Esophagus muscularis mucosa (tissue), 4 donors: ENCODE measurements around the gene GGCX. TPM values are rescaled to one million over a fixed set of nuclear protein-coding genes. Genes with fewer than 3 reads are reported as not detected.

Experiments used
- DNase-seq: peaks from one replicate; pipeline ENCODE4 v3.0.0-alpha.2; 2017; ENCODE audit errors: extremely low spot score
- H3K27ac ChIP-seq, 4 donors: fragments of 200-600 bp; sonication (generic); replicated peaks in 1 of 4; 1 replicate in 3 of 4; 2 replicates in 1 of 4; pipeline ENCODE4 v1.5.1; 2016 to 2019; ENCODE audit warnings: mild to moderate bottlenecking in 1 of 4
- H3K27me3 ChIP-seq, 4 donors: fragments of 200-600 bp; sonication (generic); one replicate each; pipeline versions ENCODE4 v1.5.1 to v1.6.0; 2016 to 2019
- H3K36me3 ChIP-seq, 4 donors: fragments of 200-600 bp; sonication (generic); one replicate each; pipeline ENCODE4 v1.5.1; 2016 to 2019
- H3K4me1 ChIP-seq, 4 donors: fragments of 200-600 bp; sonication (generic); one replicate each; pipeline ENCODE4 v1.5.1; 2016 to 2019
- H3K4me3 ChIP-seq, 4 donors: fragments of 200-600 bp; sonication (generic); 1 replicate in 2 of 4; 2 replicates in 2 of 4; pipeline ENCODE4 v1.5.1; 2016 to 2019; ENCODE audit warnings: mild to moderate bottlenecking in 4 of 4, moderate library complexity in 1 of 4
- H3K9me3 ChIP-seq, 4 donors: fragments of 200-600 bp; sonication (generic); 1 replicate in 3 of 4; 2 replicates in 1 of 4; pipeline ENCODE4 v1.5.1; 2016 to 2019
- EP300 ChIP-seq: sonication (generic); formaldehyde crosslinking; IDR thresholded peaks from one replicate; pipeline ENCODE4 v1.6.1; 2017; ENCODE audit warnings: antibody characterized with exemption
- POLR2A ChIP-seq: fragments of 450-650 bp; IDR thresholded peaks from one replicate; pipeline ENCODE4 v1.6.1; 2017; ENCODE audit warnings: antibody characterized with exemption, moderate library complexity, mild to moderate bottlenecking, low read depth
- POLR2AphosphoS5 ChIP-seq, 2 donors: sonication (generic); formaldehyde crosslinking; IDR thresholded peaks; one replicate each; pipeline ENCODE4 v1.6.1; 2017; ENCODE audit warnings: antibody characterized with exemption in 2 of 2
- WGBS: methylation state at CpG from one replicate; pipeline ENCODE4 v1.1.5; 2018; 5-methylcytosine and 5-hydroxymethylcytosine counted together
- intact Hi-C: fragments of 100-400 bp; cut with DNase I; formaldehyde crosslinking; loops from one replicate; pipeline ENCODE4 v1.15.1; 2023
- total RNA-seq, 4 donors: library from RNA; depleted of rRNA; stranded (reverse); fragments of >200 nt; gene quantifications; one replicate each; pipeline versions ENCODE4 v1.1.0 to v1.2.1, GENCODE V29; 2016
- TF ChIP-seq, protein P1 (sequence below), 3 experiments: fragments of 200-600 bp in 2 of 3; fragments of 450-650 bp in 1 of 3; sonication (generic) in 2 of 3; IDR thresholded peaks; one replicate each; pipeline ENCODE4 v1.5.1; 2017 to 2019; ENCODE audit warnings: antibody characterized with exemption in 3 of 3, mild to moderate bottlenecking in 2 of 3, moderate library complexity in 1 of 3

The GGCX gene
- total RNA-seq, 4 donors from 2014 or later, result 15.0 to 25.3 (median 19.5) TPM

DNA sequence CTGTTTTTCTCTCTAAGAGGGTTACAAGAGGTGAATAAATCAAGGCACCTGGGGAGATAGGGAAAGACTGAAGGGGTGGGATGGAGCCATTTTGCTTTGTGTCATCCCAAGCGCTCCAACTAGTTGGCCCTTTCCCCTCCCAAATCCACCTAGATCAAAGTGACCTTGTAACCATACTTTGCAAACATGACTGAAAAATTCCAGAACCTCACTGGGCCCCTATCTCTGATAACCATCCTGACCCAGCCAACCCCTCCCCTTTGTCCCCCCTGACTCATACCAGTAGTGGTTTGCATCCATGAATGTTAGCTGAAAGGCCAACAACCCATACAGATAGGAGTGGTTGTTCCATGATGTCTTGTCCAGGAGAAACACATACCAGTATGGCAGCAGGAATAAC is 3.1 kb downstream of the GGCX start:
- H3K36me3 ChIP-seq, result peaks cover 20 to 63% (median 43%) of the 10 kb centered on the region in 4 donors
- H3K4me1 ChIP-seq, result peaks cover 19 to 33% (median 26%) of the 10 kb centered on the region in 4 donors
- WGBS, result 100% methylated on average over 1 of the region's 1 CpG
- H3K27ac ChIP-seq, result no peak overlapping the region
- TF ChIP-seq POLR2AphosphoS5 (IDR thresholded peaks at IDR 0.05) (no peak), POLR2A (no peak), EP300 (no peak)
- no peak overlapping the region for H3K4me3 ChIP-seq
- DNase-seq, result no peak
- no peaks in the 10 kb centered on the region for H3K9me3 ChIP-seq
- intact Hi-C loops, result no loop called here
- H3K27me3 ChIP-seq, result no peaks in the 10 kb centered on the region

DNA sequence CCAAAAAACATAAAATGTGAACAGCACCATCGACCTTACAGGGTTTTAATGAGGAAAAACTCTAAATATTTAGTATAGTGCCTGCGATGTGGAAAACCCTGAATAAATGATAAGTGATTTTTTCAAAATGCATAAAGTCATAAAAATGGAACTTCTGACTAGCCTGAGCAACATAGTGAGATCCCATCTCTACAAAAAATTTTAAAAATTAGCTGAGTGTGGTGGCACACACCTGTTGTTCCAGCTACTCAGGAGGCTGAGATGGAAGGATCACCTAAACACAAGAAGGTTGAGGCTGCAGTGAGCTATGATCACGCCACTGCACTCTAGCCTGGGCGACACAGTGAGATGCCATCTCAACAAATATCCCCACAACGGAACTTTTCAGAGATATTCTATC is 4.2 kb downstream of the GGCX start:
- 87% methylated on average over 5 of the region's 5 CpGs for WGBS
- Histone ChIP-seq H3K27ac (no peak overlapping the region), H3K9me3 (no peaks in the 10 kb centered on the region), H3K4me1 (peaks cover 16 to 31% (median 24%) of the 10 kb centered on the region in 4 donors), H3K36me3 (peaks cover 26 to 73% (median 53%) of the 10 kb centered on the region in 4 donors), H3K4me3 (no peak overlapping the region), H3K27me3 (no peaks in the 10 kb centered on the region)
- intact Hi-C loops, result no loop called here
- no peak for DNase-seq
- TF ChIP-seq, protein P1, sequence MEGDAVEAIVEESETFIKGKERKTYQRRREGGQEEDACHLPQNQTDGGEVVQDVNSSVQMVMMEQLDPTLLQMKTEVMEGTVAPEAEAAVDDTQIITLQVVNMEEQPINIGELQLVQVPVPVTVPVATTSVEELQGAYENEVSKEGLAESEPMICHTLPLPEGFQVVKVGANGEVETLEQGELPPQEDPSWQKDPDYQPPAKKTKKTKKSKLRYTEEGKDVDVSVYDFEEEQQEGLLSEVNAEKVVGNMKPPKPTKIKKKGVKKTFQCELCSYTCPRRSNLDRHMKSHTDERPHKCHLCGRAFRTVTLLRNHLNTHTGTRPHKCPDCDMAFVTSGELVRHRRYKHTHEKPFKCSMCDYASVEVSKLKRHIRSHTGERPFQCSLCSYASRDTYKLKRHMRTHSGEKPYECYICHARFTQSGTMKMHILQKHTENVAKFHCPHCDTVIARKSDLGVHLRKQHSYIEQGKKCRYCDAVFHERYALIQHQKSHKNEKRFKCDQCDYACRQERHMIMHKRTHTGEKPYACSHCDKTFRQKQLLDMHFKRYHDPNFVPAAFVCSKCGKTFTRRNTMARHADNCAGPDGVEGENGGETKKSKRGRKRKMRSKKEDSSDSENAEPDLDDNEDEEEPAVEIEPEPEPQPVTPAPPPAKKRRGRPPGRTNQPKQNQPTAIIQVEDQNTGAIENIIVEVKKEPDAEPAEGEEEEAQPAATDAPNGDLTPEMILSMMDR (IDR thresholded peaks at IDR 0.05), result no peak
- no peak for TF ChIP-seq POLR2AphosphoS5 (IDR thresholded peaks at IDR 0.05)

- Histone ChIP-seq H3K9me3 (no peaks in the 10 kb centered on the region), H3K4me3 (no peak overlapping the region), H3K4me1 (peaks cover 4 to 23% (median 12%) of the 10 kb centered on the region in 4 donors), H3K36me3 (peaks cover 42 to 93% (median 71%) of the 10 kb centered on the region in 4 donors), H3K27me3 (no peaks in the 10 kb centered on the region), H3K27ac (no peak overlapping the region)
- DNase-seq, result no peak
- WGBS, result 91% methylated on average over 3 of the region's 3 CpGs
- intact Hi-C loops, result no loop called here
- TF ChIP-seq POLR2A, result no peak
- TF ChIP-seq, protein P1 (IDR thresholded peaks at IDR 0.05), result no peak
- no peak for TF ChIP-seq EP300
- no peak for TF ChIP-seq POLR2AphosphoS5 (IDR thresholded peaks at IDR 0.05)
These were observed 6.2 kb downstream of the GGCX start for GRCh38 chr2:85554980-85555612.

- Histone ChIP-seq H3K36me3 (peaks cover 42 to 98% (median 74%) of the 10 kb centered on the region in 4 donors), H3K27me3 (no peaks in the 10 kb centered on the region), H3K27ac (no peak overlapping the region), H3K4me1 (peaks cover 0 to 9% (median 0%) of the 10 kb centered on the region in 4 donors), H3K9me3 (no peaks in the 10 kb centered on the region), H3K4me3 (no peak overlapping the region)
- no peak for DNase-seq
- TF ChIP-seq EP300 (no peak), POLR2AphosphoS5 (IDR thresholded peaks at IDR 0.05) (no peak), POLR2A (no peak)
- TF ChIP-seq, protein P1 (IDR thresholded peaks at IDR 0.05), result no peak
- intact Hi-C loops, result no loop called here
- WGBS, result 60% methylated on average over 2 of the region's 6 CpGs
These were observed 8.1 kb downstream of the GGCX start for GRCh38 chr2:85553184-85553583.

- H3K9me3 ChIP-seq, result no peaks in the 10 kb centered on the region
- intact Hi-C loops, result loop anchor here (1.0 kb wide), 1 partner anchor 132 kb away; no protein-coding TSS in a partner anchor
- H3K27me3 ChIP-seq, result no peaks in the 10 kb centered on the region
- H3K4me1 ChIP-seq, result peaks cover 0 to 9% (median 0%) of the 10 kb centered on the region in 4 donors
- peak; percentile 18 to 50 for TF ChIP-seq POLR2AphosphoS5 (IDR thresholded peaks at IDR 0.05)
- TF ChIP-seq EP300, result no peak
- TF ChIP-seq, protein P1 (IDR thresholded peaks at IDR 0.05), result peak; percentile 88 to 92 (median 92)
- no peak for TF ChIP-seq POLR2A
- DNase-seq, result peak; percentile 95
- WGBS, result 69% methylated on average over 9 of the region's 9 CpGs
- H3K4me3 ChIP-seq, result no peak overlapping the region
- peaks cover 42 to 90% (median 74%) of the 10 kb centered on the region in 4 donors for H3K36me3 ChIP-seq
- H3K27ac ChIP-seq, result no peak overlapping the region
These were observed 9.3 kb downstream of the GGCX start for GRCh38 chr2:85551698-85552678.
